Stimulated activated CD8-positive, alpha-beta memory T cell treated with anti-CD3 and anti-CD28 coated beads, Interleukin-4, amount 100 ng/mL, for 48 hours (primary cell): ENCODE data around the gene PPP1R1C.

Experiments used
- DNase-seq: peaks from one replicate; pipeline ENCODE4 v3.0.0-alpha.2; 2020

The PPP1R1C gene

DNA sequence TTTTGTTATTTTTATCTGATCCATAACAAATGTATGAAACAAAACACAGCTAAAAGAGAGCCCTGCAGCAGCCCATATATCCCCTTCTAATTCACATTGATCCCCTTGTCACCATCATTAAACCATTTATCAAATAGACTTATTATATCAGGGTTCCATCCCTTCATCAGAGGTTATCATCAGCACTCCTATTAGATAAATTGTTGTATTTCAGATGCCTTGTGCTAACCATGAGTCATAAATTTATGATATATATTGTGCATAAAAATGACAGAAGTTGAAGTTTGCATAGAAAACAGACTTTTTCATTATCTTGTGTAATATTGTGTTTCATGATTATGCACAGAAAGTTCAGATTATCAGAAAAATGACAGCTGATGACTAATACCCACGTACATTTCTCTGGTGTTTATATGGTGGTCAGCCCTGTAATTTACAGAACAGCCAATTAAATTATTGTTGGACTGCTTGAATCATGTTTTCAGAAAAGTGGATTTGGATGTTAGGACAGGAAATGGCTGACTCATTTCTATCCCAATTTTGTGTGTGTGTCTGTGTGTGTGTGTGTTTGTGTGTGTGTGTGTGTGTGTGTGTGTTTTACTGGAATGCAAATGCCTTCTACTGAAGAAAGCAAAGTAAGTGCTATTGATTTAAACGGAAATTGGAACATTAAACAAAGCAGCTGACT is 80.9 kb downstream of the PPP1R1C start:
- no peak for DNase-seq

DNA sequence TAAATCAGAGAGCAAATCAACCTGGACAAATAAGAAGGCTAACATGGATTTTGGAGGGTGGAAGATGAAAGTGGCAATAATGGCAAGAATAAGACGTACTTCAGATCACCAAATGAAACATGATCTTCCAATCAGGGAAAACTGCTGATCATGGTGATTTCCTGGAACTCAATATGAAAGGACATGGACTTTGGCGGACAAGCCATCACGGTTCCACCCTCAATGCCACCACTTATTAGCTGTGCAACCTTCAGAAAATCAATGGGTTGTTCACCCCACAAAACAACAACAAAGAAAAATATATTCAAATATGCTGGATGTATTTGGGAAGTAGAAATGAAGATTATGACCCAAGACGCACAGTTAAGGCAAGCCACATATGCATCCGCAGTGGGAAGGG is 81.7 kb downstream of the PPP1R1C start:
- no peak for DNase-seq

DNA sequence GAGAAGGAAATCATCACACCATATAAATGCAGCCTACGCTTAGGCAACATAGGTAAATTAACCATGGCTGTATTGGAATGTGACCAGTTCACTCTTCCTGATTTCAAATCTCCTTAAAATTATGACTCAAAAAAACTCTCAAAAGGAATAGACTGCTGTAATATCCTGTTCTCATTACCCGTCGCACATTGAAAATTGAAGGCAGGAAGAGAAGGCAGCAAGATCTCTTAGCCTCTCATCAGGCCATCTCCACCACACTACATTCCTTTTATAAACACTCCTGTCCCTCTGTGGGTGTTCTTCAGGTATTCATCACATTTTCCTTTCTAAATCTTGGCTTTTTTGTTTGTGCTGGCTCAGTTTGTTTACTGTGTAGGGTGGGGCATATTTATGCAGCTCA is 83.2 kb downstream of the PPP1R1C start:
- no peak for DNase-seq

DNA sequence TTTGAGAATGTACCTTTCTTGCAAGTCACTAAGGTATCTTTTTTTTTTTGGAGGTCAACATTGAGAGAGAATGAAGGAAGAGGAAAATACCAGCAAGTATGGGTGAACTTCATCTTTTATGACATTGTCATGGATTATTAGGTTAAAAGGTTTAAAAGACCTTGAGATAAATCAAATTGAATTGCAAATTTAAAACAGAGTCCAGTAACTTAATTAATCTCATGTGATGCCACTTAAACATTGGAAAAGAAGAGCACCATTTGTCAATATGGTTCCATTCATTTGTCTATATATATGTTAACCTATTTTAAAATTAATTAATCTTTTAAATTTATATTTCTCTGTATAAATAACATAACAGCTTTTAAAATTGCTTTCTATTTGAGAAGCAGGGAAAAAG is 83.8 kb downstream of the PPP1R1C start:
- no peak for DNase-seq

DNA sequence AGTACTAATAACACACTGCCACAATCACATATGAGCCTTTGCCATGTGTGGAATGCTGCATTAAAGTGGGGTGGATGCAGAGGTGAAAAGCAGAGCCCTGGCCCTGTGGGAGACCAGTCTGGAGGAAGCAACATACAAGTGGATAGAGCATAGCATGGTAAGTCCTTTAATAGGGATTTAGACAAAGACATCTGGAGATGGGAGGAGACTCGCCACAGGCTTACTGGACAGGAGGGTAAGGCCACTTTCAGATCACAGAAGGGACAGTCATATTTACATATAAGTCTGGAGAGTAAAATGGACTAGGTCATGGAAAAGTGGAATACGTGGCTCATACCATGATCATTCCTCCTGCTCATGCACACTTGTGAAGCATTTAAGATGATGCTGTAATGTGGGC is 84.3 kb downstream of the PPP1R1C start:
- no peak for DNase-seq

DNA sequence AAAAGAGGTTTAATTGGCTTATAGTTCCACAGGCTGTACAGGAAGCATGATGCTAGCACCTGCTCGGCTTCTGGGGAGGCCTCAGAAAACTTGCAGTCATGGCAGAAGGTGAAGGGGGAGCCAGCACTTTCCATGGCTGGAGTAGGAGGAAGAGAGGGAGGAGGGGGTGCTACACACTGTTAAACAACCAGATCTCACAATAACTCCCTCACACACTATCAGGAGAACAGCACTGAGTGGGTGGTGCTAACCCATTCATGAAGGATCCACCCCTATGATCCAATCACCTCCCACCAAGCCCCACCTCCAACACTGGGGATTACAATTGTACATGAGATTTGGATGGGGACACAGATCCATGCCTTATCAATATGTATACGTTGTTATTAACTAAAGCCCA is 85.1 kb downstream of the PPP1R1C start:
- no peak for DNase-seq

DNA sequence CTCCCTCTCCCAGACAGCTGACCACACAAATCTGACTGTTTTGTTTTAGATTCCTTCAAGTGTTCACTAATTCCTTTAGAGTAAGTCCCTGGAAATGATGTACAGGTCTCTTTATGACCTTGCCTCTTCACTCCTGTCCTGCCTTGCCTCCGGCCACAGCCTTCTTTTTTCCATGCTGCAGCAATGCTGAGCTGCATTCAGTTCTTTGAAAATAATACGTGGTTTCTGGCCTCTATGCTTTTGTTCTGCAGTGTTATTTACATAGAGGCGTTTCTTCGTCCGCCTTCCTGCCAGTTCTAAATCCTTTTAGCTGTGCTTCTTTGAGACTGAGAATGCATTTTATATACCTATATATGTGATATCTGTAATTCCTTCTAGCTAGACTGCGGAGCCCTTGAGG is 87.2 kb downstream of the PPP1R1C start:
- DNase-seq: no peak

DNA sequence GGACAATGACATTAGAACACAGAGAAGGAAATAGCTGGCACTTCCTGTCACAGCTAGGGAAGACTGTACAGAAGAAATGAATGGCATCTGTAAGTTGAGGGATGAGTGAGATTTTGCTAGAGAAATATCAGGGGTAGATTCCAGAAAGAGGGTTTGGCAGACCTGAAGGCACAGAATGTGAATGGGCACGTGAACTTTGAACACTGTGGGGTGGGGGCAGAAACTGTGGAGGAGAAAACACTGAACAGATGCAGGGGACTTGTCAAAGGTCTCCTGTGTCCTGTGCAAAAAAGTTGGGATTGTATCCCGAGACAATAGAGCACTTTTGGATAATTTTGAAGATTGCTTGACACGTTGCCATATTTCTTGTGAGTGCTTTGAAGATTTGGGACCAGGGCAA is 88.0 kb downstream of the PPP1R1C start:
- DNase-seq: no peak

DNA sequence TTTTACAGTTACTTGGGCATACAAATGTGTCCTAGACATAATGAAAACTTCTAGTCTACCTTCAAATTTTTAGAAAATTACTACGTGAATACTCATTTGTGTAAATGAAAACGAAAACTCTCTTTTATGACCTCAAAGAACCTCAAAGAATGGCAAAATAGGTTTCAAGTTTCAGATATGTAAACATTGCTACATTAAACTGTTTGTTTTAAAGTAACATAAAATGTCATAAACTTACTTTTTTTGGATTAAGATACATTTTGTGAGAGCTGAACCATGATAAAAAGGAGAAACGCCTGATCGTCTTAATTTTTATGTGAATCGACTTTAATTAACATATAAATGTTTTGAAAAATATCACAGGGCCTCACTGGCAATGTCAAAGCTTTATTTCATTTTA is 91.4 kb downstream of the PPP1R1C start:
- no peak for DNase-seq

DNA sequence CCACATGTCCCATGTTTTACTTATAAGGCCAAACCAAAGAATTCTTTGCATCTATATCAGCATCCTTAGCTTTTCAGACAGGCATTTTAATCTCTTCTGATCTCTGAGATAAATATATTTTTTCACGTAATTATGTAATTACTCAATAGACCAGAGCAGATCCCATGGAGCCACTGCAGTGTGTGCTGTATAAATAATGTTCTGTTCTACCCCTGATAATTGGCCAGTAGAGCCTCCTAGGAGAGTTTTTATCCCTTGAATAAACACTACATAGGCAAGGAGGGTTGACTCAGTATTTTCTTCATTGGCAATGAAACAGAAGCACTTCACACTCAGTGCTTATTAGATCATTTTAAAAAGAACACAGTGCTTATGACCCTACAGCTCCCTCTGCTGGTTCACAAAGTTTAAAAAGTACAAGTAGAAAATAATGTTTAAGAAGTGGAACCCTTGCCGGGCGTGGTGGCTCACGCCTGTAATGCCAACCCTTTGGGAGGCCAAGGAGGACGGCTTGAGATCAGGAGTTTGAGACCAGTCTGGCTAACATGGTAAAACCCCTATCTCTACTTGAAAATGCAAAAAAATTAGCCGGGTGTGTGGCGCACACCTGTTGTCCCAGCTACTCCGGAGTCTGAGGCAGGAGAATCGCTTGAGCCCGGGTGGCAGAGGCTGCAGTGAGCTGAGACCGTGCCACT is 91.9 kb downstream of the PPP1R1C start:
- DNase-seq: peak; percentile 28

DNA sequence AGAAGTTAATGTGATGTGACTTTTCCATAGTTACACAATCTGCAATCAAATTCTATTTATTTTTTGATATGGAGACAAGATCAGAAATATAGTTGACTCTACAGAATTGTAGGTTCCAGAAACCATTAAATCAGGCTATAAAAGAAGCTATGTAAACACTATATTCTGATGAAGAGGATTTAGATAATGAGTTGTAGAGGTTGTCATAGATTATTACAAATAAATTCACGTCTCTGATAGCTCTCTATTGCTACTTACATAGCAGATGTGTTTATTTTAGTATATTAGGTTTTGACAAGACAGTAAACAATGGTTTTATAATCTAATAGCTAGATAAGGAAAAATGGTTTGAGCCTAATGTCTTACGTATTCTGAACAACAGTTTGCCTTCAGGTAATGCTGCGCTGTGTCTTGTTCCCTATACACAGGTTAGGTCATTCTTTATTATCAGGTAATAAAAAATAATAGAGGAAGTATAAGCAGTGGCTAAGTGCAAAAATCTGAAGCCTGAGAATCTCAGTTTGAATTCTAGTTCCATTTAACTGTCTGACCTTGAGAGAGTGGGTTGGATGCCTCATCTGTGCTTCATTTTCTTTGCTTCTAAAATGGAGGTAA is 93.4 kb downstream of the PPP1R1C start:
- no peak for DNase-seq

DNA sequence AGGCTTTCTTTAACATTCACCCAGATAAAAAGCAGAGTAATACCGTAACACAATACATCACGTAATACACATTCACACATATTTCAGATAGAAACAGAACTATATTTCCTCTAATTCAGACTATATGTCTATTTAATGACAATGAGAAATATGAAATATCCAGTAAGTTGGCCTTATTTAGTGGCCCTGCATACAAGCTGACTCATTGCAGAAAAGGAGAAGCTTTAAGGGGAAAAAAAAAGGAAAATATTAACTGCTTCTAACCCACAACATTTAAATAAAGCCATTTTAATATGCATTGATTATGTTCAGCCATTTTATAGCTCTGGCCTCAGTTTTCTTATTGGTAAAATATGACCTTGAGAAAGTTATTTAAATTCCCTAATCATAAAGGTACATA is 94.8 kb downstream of the PPP1R1C start:
- no peak for DNase-seq

DNA sequence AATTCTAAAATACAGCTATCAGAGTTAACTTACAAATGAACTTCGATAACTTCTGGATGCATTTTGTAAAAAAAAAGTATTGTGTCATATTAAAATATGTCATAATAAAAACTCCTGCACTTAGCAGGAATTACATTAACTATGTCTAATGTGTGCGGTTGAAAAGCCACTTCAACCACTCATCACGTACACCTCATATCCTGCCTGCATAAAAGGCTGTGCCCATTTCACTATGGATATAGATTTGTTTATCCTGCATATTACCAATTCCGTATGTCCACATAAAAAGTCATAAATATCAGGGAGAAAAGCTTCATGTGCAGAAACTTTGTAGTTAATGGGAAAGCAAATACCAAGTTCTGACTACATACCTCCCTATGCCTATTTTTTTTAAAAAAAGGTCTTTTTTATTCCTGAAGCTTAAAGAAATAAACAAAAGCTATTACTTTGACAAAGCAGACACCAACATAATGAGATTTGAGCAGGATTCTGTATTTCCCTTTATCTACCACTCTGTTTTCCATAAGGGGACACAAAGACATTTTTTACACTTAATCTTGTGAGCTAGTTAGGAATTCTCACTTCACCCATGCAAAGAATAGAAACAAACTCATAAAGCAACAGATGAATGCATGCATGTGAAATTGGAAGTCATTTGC is 96.1 kb downstream of the PPP1R1C start:
- DNase-seq: no peak

DNA sequence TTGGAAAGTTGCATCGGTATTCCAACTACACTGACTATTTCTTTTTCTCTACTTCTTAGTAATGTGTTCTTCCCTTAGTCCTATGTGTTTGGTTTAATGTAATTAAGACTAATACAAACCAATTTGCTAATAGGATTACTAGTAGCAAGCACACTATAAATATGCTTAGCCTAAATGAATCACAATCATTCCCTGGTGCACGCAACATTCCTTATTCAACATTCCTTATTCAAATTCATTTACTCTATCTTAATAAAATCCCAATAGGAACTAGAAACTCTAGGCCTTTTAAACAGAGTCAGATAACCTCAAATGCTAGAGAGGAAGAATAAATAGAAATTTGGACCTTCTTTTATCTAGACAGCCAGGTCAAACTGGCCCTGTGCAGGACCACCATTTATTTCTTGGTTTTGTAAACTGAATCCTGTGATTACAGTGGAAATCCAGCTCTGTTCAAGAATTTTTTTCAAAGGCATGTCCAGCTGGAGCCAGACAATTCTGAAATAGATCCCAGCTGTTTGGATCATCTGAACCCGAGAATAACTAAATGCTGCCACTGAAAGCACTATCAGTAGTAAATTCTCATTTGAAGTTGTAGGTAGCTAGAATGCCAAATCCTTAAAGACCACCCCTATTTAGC is 103.1 kb downstream of the PPP1R1C start:
- DNase-seq: no peak

DNA sequence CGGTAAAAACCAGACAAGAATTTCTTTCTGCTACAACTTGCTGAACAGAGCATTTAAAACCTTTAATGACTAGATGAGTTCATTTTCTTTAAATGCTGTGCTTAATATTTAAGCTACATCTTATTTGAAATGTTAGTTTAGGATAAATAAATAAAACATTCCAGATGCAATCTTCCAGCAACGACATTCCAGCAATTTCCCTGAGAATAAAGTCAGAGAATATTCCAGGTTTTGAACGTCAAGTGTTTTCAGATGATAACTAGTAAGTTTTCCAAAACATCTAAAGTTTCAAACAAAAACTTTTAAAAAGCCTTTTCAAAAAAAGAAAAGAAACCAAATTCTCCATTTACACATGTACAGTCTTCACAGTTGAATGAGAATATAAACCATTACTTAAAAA is 104.8 kb downstream of the PPP1R1C start:
- DNase-seq: no peak

DNA sequence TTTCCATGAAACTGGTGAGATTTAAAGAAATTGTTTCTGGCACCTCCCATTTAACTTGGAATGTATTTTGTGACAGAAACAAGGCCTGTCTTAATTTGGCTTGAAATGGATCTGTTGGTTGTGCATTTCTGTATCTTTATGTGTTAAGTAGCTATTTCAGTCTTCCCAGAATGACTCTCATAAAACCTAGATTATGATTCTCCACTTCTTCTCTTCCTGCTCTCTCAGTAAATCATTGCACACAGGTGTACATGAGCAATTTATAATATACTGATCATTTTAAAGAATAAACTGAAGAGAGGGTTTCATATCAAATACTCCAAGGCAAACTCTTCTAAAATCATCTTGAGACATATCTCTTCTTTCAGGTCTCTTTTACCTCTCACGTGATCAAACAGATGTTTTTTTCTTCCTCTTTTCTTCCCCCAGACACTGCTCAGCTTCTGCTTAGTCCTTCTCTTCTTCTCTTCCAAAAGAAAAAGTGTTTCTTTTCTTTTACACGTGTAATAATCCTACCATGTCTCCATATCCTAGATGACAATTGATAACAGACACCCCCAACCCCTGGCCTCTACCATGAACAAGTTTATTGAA is 112.0 kb downstream of the PPP1R1C start:
- DNase-seq: no peak

DNA sequence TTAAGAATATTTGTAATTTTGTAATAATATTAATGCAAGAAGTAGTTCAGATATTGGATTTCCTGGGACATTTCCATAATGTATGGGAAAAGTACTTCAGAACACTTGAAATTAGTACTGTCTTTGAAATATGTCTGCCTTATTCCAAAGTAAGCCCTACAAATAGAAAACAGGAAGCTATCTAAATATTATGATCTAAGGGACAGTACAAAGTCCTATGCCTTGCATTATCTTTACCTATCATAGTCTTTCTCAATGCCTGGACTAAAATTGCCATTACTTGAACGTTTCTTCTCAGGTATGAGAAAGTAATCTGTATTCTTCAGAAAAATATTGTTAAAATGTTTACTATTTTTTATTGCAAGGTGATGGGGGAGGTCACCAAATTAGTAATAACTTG is 113.0 kb downstream of the PPP1R1C start:
- DNase-seq: no peak

DNA sequence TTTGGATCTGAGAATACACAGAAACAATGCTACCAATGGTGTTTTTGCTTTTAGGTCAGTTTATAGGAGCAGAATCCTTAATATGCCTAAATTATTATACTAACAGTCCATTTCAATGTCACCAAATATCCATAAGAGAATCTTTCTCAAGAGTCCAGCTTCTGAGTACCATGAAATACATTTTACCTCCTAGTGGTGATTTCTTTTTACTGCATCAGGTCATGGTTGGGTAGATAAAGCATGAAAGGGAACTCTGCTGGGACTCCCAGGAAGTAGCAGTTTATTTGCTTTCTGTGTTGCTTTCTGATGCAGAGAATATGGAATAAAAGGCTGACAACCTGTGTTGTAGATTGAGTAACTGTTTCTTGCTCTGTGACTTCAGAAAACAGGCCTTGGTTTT is 115.6 kb downstream of the PPP1R1C start:
- no peak for DNase-seq

DNA sequence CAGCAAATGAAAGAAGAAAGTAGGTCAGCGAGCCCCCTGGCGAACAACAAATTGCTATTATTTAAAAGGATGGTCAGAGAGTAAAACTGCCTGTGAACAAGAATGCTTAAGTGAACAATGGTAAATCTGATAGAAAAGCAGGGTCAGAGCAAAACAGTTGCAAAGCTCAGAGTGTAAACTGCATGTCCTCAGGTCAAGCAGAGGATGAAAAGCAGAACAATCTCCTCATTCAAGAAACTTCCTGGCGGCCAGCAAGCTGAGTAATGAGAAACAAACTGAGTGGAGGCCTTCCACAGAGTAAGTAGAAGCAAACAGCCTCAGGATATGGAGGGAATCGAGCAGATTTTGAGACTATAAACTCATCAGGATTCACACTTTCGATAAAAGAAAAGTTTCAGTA is 117.9 kb downstream of the PPP1R1C start:
- no peak for DNase-seq

DNA sequence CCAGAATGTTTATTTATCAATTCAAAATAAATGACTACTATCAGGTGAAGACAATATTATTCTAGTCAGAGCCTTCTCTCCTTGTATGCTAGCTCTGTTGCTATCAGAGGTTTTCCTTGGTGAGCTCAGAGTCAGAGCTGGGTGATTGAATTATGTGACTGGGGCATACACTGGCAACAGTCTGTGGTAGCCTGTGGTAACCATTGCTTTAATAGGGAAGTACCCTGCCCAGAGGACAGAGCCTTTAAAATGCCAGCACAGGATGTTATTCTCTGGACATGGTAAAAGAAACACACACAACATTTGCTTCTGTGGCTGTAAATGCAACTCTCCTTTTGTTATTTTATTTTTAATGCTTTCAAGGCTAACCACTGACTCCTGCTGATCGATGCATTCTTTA is 124.7 kb downstream of the PPP1R1C start:
- no peak for DNase-seq

DNA sequence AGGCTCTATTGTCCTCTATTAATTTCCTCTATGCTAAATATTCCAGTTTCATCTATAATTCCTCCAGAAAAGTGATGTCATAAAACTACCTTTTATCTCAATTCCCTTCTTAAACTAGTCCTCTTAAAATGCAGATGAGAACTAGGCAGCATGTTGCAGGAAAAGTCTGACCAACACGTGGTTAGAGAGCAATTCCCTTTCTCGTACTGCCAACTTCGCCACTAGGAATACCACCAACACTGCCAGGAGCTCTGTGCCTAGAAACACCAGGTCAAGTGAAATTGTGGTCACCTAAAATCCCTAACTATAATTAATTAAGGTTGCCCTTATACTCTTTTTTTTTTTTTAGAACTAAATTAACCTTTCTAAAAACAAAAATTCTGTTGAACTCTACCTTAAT is 127.7 kb downstream of the PPP1R1C start:
- no peak for DNase-seq

DNA sequence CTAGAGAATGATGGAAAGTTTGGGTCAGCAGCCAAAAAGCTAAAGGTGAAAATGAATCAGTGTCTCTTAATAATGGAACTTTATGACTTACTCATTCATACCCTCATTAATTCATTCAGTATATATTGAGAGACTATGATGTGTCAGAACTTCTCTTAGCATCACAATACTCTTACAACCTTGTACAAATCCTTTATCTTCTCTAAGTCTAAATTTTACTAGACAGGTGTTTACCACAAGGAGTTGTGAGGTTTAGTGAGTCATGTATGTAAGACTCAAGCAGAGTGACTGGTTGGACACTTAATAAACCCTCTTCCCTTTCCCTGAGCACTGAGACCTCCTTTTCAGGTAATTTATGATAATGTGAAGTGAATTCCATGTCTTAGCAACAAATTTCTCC is 129.6 kb downstream of the PPP1R1C start:
- no peak for DNase-seq

DNA sequence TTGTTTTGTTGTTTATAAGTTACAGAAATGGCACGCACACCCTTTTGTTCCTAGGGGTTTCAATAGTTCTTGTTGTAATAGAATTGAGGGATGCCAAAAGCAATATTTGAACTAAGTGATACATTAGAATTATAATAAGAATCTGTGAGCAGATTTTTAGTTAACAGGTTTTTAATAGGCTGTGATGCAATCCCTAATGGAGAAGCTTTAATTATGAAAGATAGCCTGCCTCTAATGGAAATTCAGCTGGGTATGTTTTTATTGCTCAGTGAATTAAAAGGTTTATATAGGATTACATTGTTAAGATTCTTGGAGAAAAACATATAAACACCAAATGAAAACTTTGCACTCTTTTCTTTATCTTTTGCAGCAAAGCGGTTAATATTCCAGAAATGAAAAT is 131.1 kb downstream of the PPP1R1C start:
- no peak for DNase-seq
